GM12878 (cell line): ENCODE measurements around the gene ZFP36. TPM values are rescaled to one million over a fixed set of nuclear protein-coding genes. Genes with fewer than 3 reads are reported as not detected.

Source experiments
- ATAC-seq: fragments of 200-7000 bp; cut with Tn5 transposase; 3 replicates; pipeline ENCODE4 v1.9.1; 2020; ENCODE audit warnings: mild to moderate bottlenecking, moderate library complexity
- BruUV-seq: library from RNA; stranded (reverse); fragments of 400-500 nt; replicated peaks from 2 replicates; lab custom pipeline; 2021; lab: Mats Ljungman, UMichigan
- CTCF ChIA-PET: fragments of 300-600 bp; sonication (Branson Sonifier 250); formaldehyde crosslinking; extraction: SDS; loops from one replicate; lab custom pipeline; 2021; ENCODE audit warnings: inconsistent platforms; lab: Yijun Ruan, JAX
- POLR2A ChIA-PET: fragments of 350-600 bp; formaldehyde crosslinking; extraction: SDS; loops from one replicate; lab custom pipeline; 2021; ENCODE audit warnings: inconsistent platforms; lab: Charles Lee
- RAD21 ChIA-PET: fragments of 300-600 bp; sonication (Branson Sonifier 250); formaldehyde crosslinking; loops from one replicate; lab custom pipeline; 2023; ENCODE audit warnings: antibody characterized with exemption; ENCODE audit not compliant: unreplicated experiment; lab: Charles Lee
- SMC1A ChIA-PET: fragments of 300-600 bp; sonication (Branson Sonifier 250); formaldehyde crosslinking; loops from one replicate; lab custom pipeline; 2023; ENCODE audit not compliant: unreplicated experiment, uncharacterized antibody; lab: Charles Lee
- DNase-seq: peaks from one replicate; pipeline ENCODE4 v3.0.0-alpha.2; 2011; ENCODE audit warnings: low read depth, low spot score
- FAIRE-seq: peaks from 3 replicates; lab custom pipeline; 2011; peaks lifted over from hg19 to GRCh38; lab: Jason Lieb, UNC
- H2AFZ ChIP-seq: 2 replicates; pipeline ENCODE4 v1.6.0; 2011; ENCODE audit warnings: low read depth, low read length, control low read depth; ENCODE audit not compliant: control insufficient read depth
- H3K27ac ChIP-seq: 2 replicates; pipeline ENCODE4 v1.5.1; 2011; ENCODE audit warnings: control low read depth; ENCODE audit not compliant: control insufficient read depth, insufficient read depth
- H3K27me3 ChIP-seq, 2 experiments: replicated peaks in 1 of 2; 2 replicates each; pipeline versions ENCODE4 v1.6.0 to v1.6.1; 2011; ENCODE audit warnings: low read length in 1 of 2; ENCODE audit not compliant: control insufficient read depth in 2 of 2, insufficient read depth in 2 of 2
- H3K36me3 ChIP-seq, 2 experiments: 2 replicates each; pipeline ENCODE4 v1.5.1; 2011; ENCODE audit warnings: low read length in 1 of 2; ENCODE audit not compliant: control insufficient read depth in 2 of 2, insufficient read depth in 2 of 2
- H3K4me1 ChIP-seq: 2 replicates; pipeline ENCODE4 v1.6.1; 2011; ENCODE audit warnings: mild to moderate bottlenecking, low read length, moderate library complexity, mixed read lengths; ENCODE audit not compliant: control insufficient read depth, insufficient read depth
- H3K4me2 ChIP-seq: 2 replicates; pipeline ENCODE4 v1.6.0; 2011; ENCODE audit warnings: control low read depth; ENCODE audit not compliant: control insufficient read depth, insufficient read depth
- H3K4me3 ChIP-seq: fragments of 200-600 bp; sonication (generic); 2 replicates; pipeline ENCODE4 v1.5.1; 2016
- H3K79me2 ChIP-seq: 2 replicates; pipeline ENCODE4 v1.6.0; 2011; ENCODE audit warnings: low read length; ENCODE audit not compliant: control insufficient read depth, insufficient read depth
- H3K9ac ChIP-seq: 2 replicates; pipeline ENCODE4 v1.8.0; 2011; ENCODE audit warnings: low read length, control low read depth, mixed read lengths; ENCODE audit not compliant: control insufficient read depth, insufficient read depth
- H3K9me3 ChIP-seq: replicated peaks from 3 replicates; pipeline ENCODE4 v1.5.1; 2011; ENCODE audit warnings: mild to moderate bottlenecking, low read length; ENCODE audit not compliant: control insufficient read depth, insufficient read depth
- H4K20me1 ChIP-seq: 2 replicates; pipeline ENCODE4 v1.6.0; 2011; ENCODE audit not compliant: control insufficient read depth, insufficient read depth
- ATF7 ChIP-seq: fragments of 450-650 bp; IDR thresholded peaks from 2 replicates; pipeline ENCODE4 v1.6.1; 2016; ENCODE audit warnings: low read depth, mild to moderate bottlenecking
- CHD1 ChIP-seq: IDR thresholded peaks from 2 replicates; pipeline ENCODE4 v1.6.1; 2012; ENCODE audit warnings: low read depth, low read length, improper control_type of control experiment
- ELK1 ChIP-seq: IDR thresholded peaks from 2 replicates; pipeline ENCODE4 v1.6.1; 2012; ENCODE audit warnings: low read depth, low read length, improper control_type of control experiment
- ETV6 ChIP-seq, 2 experiments: fragments of 450-650 bp in 1 of 2; IDR thresholded peaks in 1 of 2; conservative IDR thresholded peaks in 1 of 2; 2 replicates each; pipeline ENCODE4 v1.6.1; 2014; ENCODE audit warnings: antibody characterized with exemption in 1 of 2, borderline replicate concordance in 1 of 2, low read depth in 1 of 2, mild to moderate bottlenecking in 1 of 2, moderate library complexity in 1 of 2
- HDAC2 ChIP-seq: fragments of 200-600 bp; sonication (generic); IDR thresholded peaks from 2 replicates; pipeline ENCODE4 v1.6.1; 2017
- MEF2B ChIP-seq: fragments of 450-650 bp; IDR thresholded peaks from 2 replicates; pipeline ENCODE4 v1.6.1; 2018; ENCODE audit warnings: mild to moderate bottlenecking, moderate library complexity; ENCODE audit not compliant: partially characterized antibody, poor library complexity, severe bottlenecking
- MXI1 ChIP-seq: fragments of 150-350 bp; IDR thresholded peaks from 2 replicates; pipeline ENCODE4 v1.6.1; 2011; ENCODE audit warnings: low read depth, mild to moderate bottlenecking, inconsistent platforms, low read length, improper control_type of control experiment
- PAX5 ChIP-seq: IDR thresholded peaks from 2 replicates; pipeline ENCODE4 v1.6.1; 2011; ENCODE audit warnings: low read depth, low read length, borderline replicate concordance
- POLR2AphosphoS5 ChIP-seq: IDR thresholded peaks from 2 replicates; pipeline ENCODE4 v1.6.1; 2011; ENCODE audit warnings: mild to moderate bottlenecking, low read length, inconsistent platforms
- RELA ChIP-seq: fragments of 450-650 bp; IDR thresholded peaks from 2 replicates; pipeline ENCODE4 v1.8.0; 2014; ENCODE audit warnings: borderline replicate concordance; ENCODE audit not compliant: partially characterized antibody
- SMAD5 ChIP-seq: IDR thresholded peaks from 2 replicates; pipeline ENCODE4 v1.6.1; 2016; ENCODE audit warnings: antibody characterized with exemption, low read depth
- SMARCA5 ChIP-seq: fragments of 450-650 bp; IDR thresholded peaks from 2 replicates; pipeline ENCODE4 v1.6.1; 2017; ENCODE audit warnings: mild to moderate bottlenecking
- ZNF24 ChIP-seq: fragments of 450-650 bp; IDR thresholded peaks from 2 replicates; pipeline ENCODE4 v1.6.1; 2017; ENCODE audit warnings: antibody characterized with exemption, mild to moderate bottlenecking
- WGBS: methylation state at CpG from one replicate; pipeline ENCODE4 v1.1.6; 2016; ENCODE audit warnings: low lambda C conversion rate; ENCODE audit not compliant: insufficient replicate concordance, insufficient coverage; ENCODE audit errors: missing lambda C conversion rate; 5-methylcytosine and 5-hydroxymethylcytosine counted together
- in situ Hi-C: fragments of 300-500 bp; cut with MboI; formaldehyde crosslinking; loops from 9 replicates; pipeline ENCODE4 v1.14.3; 2018; ENCODE audit warnings: mixed read lengths
- intact Hi-C: fragments of 100-400 bp; cut with micrococcal nuclease; formaldehyde crosslinking; loops from one replicate; pipeline ENCODE4 v1.14.2; 2022; ENCODE audit not compliant: unreplicated experiment
- polyA plus RNA-seq, 11 experiments: library from polyadenylated mRNA; depleted of rRNA in 4 of 11; unstranded in 6 of 11; stranded (reverse) in 5 of 11; fragments of >200 nt; fragmentation: Nextera tagmentation in 4 of 11; fragmentation: Illumina TruSeq in 1 of 11; extraction: Ambion mirVana in 4 of 11; extraction: Trizol in 1 of 11; gene quantifications; 1 replicate in 1 of 11; 2 replicates in 10 of 11; pipeline versions ENCODE4 v1.2.1 to v1.2.3, GENCODE V29; 2011 to 2016; ENCODE audit warnings: inconsistent platforms in 2 of 11, missing spikeins in 2 of 11, low read depth in 1 of 11
- total RNA-seq, 4 experiments: library from RNA; depleted of rRNA in 3 of 4; stranded (reverse); fragments of >200 nt in 3 of 4; fragmentation: Illumina TruSeq in 1 of 4; extraction: Trizol in 1 of 4; gene quantifications; 2 replicates each; pipeline versions ENCODE4 v1.2.1 to v1.2.3, GENCODE V29; 2013 to 2021
- TF ChIP-seq, protein P1 (sequence below): fragments of 450-650 bp; IDR thresholded peaks from 2 replicates; pipeline ENCODE4 v1.6.1; 2017; ENCODE audit warnings: mild to moderate bottlenecking, low read depth, inconsistent platforms; ENCODE audit not compliant: poor library complexity, severe bottlenecking

ZFP36 gene
- total and polyA plus RNA-seq, 10 of the 15 experiments (the other 5 are each of a cell fraction or from before 2014, with no cell fraction given): 5.3 to 55.0 (median 18.1) TPM

GRCh38 chr19:39401549-39402345, 4.9 kb upstream of the ZFP36 start:
- WGBS: 3% methylated on average over 25 of the region's 25 CpGs
- H3K4me1 ChIP-seq: peaks cover 77% of the 10 kb centered on the region
- BruUV-seq: no TSS peak
- TF ChIP-seq SMAD5 (no peak), POLR2AphosphoS5 (peak; percentile 87), RELA (peak; percentile 59), MXI1 (peak; percentile 57), ATF7 (peak; percentile 92), PAX5 (peak; percentile 33), ETV6 (conservative IDR thresholded peaks at IDR 0.05 in 1 of 2, IDR thresholded peaks at IDR 0.05 in 1 of 2; ENCODE audit: borderline replicate concordance in 1 of 2, low read depth in 1 of 2) (no peak; a peak in 1 of 4 replicates), SMARCA5 (peak; percentile 94), CHD1 (0 out of 2 replicates have a peak, but pooled peaks have one; percentile 67), HDAC2 (0 out of 2 replicates have a peak, but pooled peaks have one; percentile 21), ZNF24 (no peak), MEF2B (peak; percentile 64), ELK1 (peak; percentile 59; the same call in 1 of the 2 replicates)
- TF ChIP-seq, protein P1, sequence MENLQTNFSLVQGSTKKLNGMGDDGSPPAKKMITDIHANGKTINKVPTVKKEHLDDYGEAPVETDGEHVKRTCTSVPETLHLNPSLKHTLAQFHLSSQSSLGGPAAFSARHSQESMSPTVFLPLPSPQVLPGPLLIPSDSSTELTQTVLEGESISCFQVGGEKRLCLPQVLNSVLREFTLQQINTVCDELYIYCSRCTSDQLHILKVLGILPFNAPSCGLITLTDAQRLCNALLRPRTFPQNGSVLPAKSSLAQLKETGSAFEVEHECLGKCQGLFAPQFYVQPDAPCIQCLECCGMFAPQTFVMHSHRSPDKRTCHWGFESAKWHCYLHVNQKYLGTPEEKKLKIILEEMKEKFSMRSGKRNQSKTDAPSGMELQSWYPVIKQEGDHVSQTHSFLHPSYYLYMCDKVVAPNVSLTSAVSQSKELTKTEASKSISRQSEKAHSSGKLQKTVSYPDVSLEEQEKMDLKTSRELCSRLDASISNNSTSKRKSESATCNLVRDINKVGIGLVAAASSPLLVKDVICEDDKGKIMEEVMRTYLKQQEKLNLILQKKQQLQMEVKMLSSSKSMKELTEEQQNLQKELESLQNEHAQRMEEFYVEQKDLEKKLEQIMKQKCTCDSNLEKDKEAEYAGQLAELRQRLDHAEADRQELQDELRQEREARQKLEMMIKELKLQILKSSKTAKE: peak; percentile 91

More at GRCh38 chr19:39401549-39402345, 4.9 kb upstream of the ZFP36 start:
- intact Hi-C loops: loop anchor here (1.0 to 10.0 kb wide), 2 partner anchors 11 to 427 kb away; partner anchors contain the start of genes FBXO17 and PLEKHG2
- Histone ChIP-seq H4K20me1 (no peaks in the 10 kb centered on the region), H3K4me3 (peak overlapping the region; percentile 12; the same call in 1 of the 2 replicates), H3K4me2 (peak overlapping the region; percentile 100), H3K79me2 (peaks cover 34% of the 10 kb centered on the region), H3K27ac (peak overlapping the region; percentile 100), H3K27me3 (no peaks in the 10 kb centered on the region), H3K36me3 (0 out of 4 replicates have a peak, but pooled peaks cover 0 to 5% of the 10 kb centered on the region in 2 experiments), H2AFZ (peak overlapping the region; percentile 40), H3K9me3 (no peaks in the 10 kb centered on the region), H3K9ac (peak overlapping the region; percentile 90)
- RAD21 ChIA-PET: interaction anchor here (0.5 to 6.7 kb wide), 8 partner anchors 10 to 164 kb away, joined by 3 to 159 read pairs (median 4); partner anchors contain the start of genes EID2B, MED29, PAF1 and PLEKHG2
- CTCF ChIA-PET: interaction anchor here (1.0 to 7.4 kb wide), 4 partner anchors 8 to 132 kb away, joined by 4 to 218 read pairs (median 14); partner anchors contain the start of genes EID2B and PLEKHG2
- DNase-seq (no peak), ATAC-seq (peak; percentile 57), FAIRE-seq (peak; percentile 71)
- SMC1A ChIA-PET: interaction anchor here (0.8 to 8.7 kb wide), 2 partner anchors 10 to 844 kb away, joined by 3 to 146 read pairs; partner anchors contain the start of gene PLEKHG2
- in situ Hi-C loops: no loop called here
- POLR2A ChIA-PET: interaction anchor here (0.7 to 2.9 kb wide), 7 partner anchors 10 to 445 kb away, joined by 3 to 37 read pairs (median 12); partner anchors contain the start of genes FBL, MED29, PAF1 and PLEKHG2
